H1 (cell line): ENCODE measurements around the gene PDE4B. TPM values are rescaled to one million over a fixed set of nuclear protein-coding genes. Genes with fewer than 3 reads are reported as not detected.

Experiments used
- CTCF ChIA-PET: fragments of 300-600 bp; sonication (Branson Sonifier 250); formaldehyde crosslinking; loops from one replicate; lab custom pipeline; 2021; ENCODE audit not compliant: partially characterized antibody; lab: Charles Lee
- POLR2A ChIA-PET: fragments of 300-600 bp; sonication (Branson Sonifier 250); formaldehyde crosslinking; loops from one replicate; lab custom pipeline; 2021; ENCODE audit warnings: inconsistent platforms; ENCODE audit not compliant: partially characterized antibody; lab: Charles Lee
- DNase-seq, 2 experiments: peaks; one replicate each; pipeline versions ENCODE4 v3.0.0 to v3.0.0-alpha.2; 2010 to 2022; ENCODE audit warnings: low spot score in 2 of 2, low read depth in 1 of 2, mixed read lengths in 1 of 2
- FAIRE-seq: peaks from 2 replicates; lab custom pipeline; 2011; peaks lifted over from hg19 to GRCh38; lab: Jason Lieb, UNC
- H2AFZ ChIP-seq: 2 replicates; pipeline ENCODE4 v1.8.1; 2012; ENCODE audit warnings: low read length, inconsistent platforms
- H2AK5ac ChIP-seq: 2 replicates; pipeline ENCODE4 v1.6.1; 2013; ENCODE audit warnings: low read depth, low read length
- H2BK120ac ChIP-seq: replicated peaks from 2 replicates; pipeline ENCODE3; 2013; ENCODE audit warnings: low read depth, low read length, inconsistent platforms
- H2BK12ac ChIP-seq: 2 replicates; pipeline ENCODE4 v1.6.1; 2013; ENCODE audit warnings: low read depth, low read length
- H2BK15ac ChIP-seq: 2 replicates; pipeline ENCODE4 v1.6.1; 2013; ENCODE audit warnings: low read length
- H2BK20ac ChIP-seq: 2 replicates; pipeline ENCODE4 v1.6.1; 2013; ENCODE audit warnings: low read length
- H2BK5ac ChIP-seq: 2 replicates; pipeline ENCODE4 v1.6.1; 2013; ENCODE audit warnings: low read depth, low read length
- H3K14ac ChIP-seq: 2 replicates; pipeline ENCODE4 v1.6.1; 2013; ENCODE audit warnings: inconsistent platforms; ENCODE audit not compliant: insufficient read length
- H3K18ac ChIP-seq: 2 replicates; pipeline ENCODE4 v1.6.1; 2013; ENCODE audit warnings: low read length; ENCODE audit errors: extremely low read depth
- H3K23ac ChIP-seq: 2 replicates; pipeline ENCODE4 v1.6.1; 2013; ENCODE audit warnings: inconsistent platforms; ENCODE audit not compliant: insufficient read length
- H3K23me2 ChIP-seq: 2 replicates; pipeline ENCODE4 v1.6.1; 2013; ENCODE audit warnings: low read depth, low read length
- H3K27ac ChIP-seq: 2 replicates; pipeline ENCODE4 v1.6.1; 2011; ENCODE audit warnings: low read depth, low read length, inconsistent platforms
- H3K27me3 ChIP-seq, 4 experiments: replicated peaks in 1 of 4; 1 replicate in 1 of 4; 2 replicates in 3 of 4; pipeline versions ENCODE4 v1.6.1 to v1.8.1; 2011 to 2013; ENCODE audit warnings: low read length in 3 of 4, mild to moderate bottlenecking in 3 of 4, inconsistent platforms in 2 of 4, mixed read lengths in 2 of 4, moderate library complexity in 1 of 4; ENCODE audit not compliant: control insufficient read depth in 3 of 4, insufficient read depth in 3 of 4; ENCODE audit errors: extremely low read depth in 1 of 4
- H3K36me3 ChIP-seq, 4 experiments: 2 replicates each; pipeline versions ENCODE4 v1.6.1 to v1.8.1; 2011 to 2013; ENCODE audit warnings: mild to moderate bottlenecking in 4 of 4, low read length in 3 of 4, moderate library complexity in 2 of 4, control low read depth in 1 of 4, inconsistent platforms in 1 of 4; ENCODE audit not compliant: insufficient read depth in 4 of 4, control insufficient read depth in 2 of 4
- H3K4ac ChIP-seq: replicated peaks from 2 replicates; pipeline ENCODE3; 2013; ENCODE audit warnings: low read length, low read depth, mixed read lengths, inconsistent platforms; ENCODE audit not compliant: insufficient read length
- H3K4me1 ChIP-seq, 4 experiments: replicated peaks in 1 of 4; 1 replicate in 1 of 4; 2 replicates in 3 of 4; pipeline versions ENCODE4 v1.6.1 to v1.8.1; 2011 to 2013; ENCODE audit warnings: low read length in 3 of 4, inconsistent platforms in 2 of 4, mixed read lengths in 1 of 4; ENCODE audit not compliant: insufficient read depth in 4 of 4, control insufficient read depth in 3 of 4
- H3K4me2 ChIP-seq, 2 experiments: 2 replicates each; pipeline versions ENCODE4 v1.6.1 to v1.8.1; 2011 to 2013; ENCODE audit warnings: low read depth in 2 of 2, low read length in 2 of 2, control low read depth in 1 of 2, inconsistent platforms in 1 of 2, mild to moderate bottlenecking in 1 of 2; ENCODE audit not compliant: insufficient read depth in 1 of 2
- H3K4me3 ChIP-seq, 4 experiments: fragments of 200-600, 300-600 bp in 1 of 4; sonication (generic), shearing (Covaris generic), sonication (Bioruptor Twin) in 1 of 4; 2 replicates each; pipeline versions ENCODE4 v1.5.1 to v1.8.1; 2011 to 2016; ENCODE audit warnings: low read length in 4 of 4, low read depth in 3 of 4, control low read depth in 2 of 4, inconsistent platforms in 2 of 4, mild to moderate bottlenecking in 2 of 4, mixed read lengths in 1 of 4, moderate library complexity in 1 of 4; ENCODE audit not compliant: insufficient read depth in 2 of 4; ENCODE audit errors: extremely low read depth in 1 of 4
- H3K56ac ChIP-seq: replicated peaks from 2 replicates; pipeline ENCODE3; 2013; ENCODE audit warnings: low read depth, mild to moderate bottlenecking, mixed read lengths, low read length, inconsistent platforms; ENCODE audit not compliant: insufficient read length
- H3K79me1 ChIP-seq: 2 replicates; pipeline ENCODE4 v1.6.1; 2013; ENCODE audit warnings: low read depth, low read length, control low read depth
- H3K79me2 ChIP-seq, 2 experiments: 2 replicates each; pipeline versions ENCODE4 v1.6.1 to v1.8.1; 2012 to 2013; ENCODE audit warnings: low read length in 2 of 2, mild to moderate bottlenecking in 2 of 2, inconsistent platforms in 1 of 2; ENCODE audit not compliant: insufficient read depth in 2 of 2, control insufficient read depth in 1 of 2
- H3K9ac ChIP-seq, 4 experiments: replicated peaks in 1 of 4; 1 replicate in 1 of 4; 2 replicates in 3 of 4; pipeline versions ENCODE4 v1.6.1 to v1.8.1; 2011 to 2013; ENCODE audit warnings: low read depth in 3 of 4, low read length in 3 of 4, control low read depth in 2 of 4, mild to moderate bottlenecking in 2 of 4, moderate library complexity in 2 of 4, inconsistent platforms in 1 of 4; ENCODE audit errors: extremely low read depth in 1 of 4
- H3K9me3 ChIP-seq, 2 experiments: 2 replicates each; pipeline versions ENCODE4 v1.6.1 to v1.8.1; 2012 to 2013; ENCODE audit warnings: mild to moderate bottlenecking in 2 of 2, moderate library complexity in 2 of 2, control low read depth in 1 of 2, inconsistent platforms in 1 of 2, low read depth in 1 of 2, low read length in 1 of 2, mixed read lengths in 1 of 2; ENCODE audit not compliant: insufficient read depth in 2 of 2
- H4K20me1 ChIP-seq, 2 experiments: replicated peaks in 1 of 2; 2 replicates each; pipeline versions ENCODE3 to v1.8.1; 2011 to 2013; ENCODE audit warnings: inconsistent platforms in 2 of 2, low read length in 2 of 2, mild to moderate bottlenecking in 1 of 2; ENCODE audit not compliant: insufficient read depth in 2 of 2, control insufficient read depth in 1 of 2
- H4K5ac ChIP-seq: 2 replicates; pipeline ENCODE4 v1.6.1; 2013; ENCODE audit warnings: low read length, low read depth, mixed read lengths, inconsistent platforms; ENCODE audit not compliant: insufficient read length
- H4K8ac ChIP-seq: 2 replicates; pipeline ENCODE4 v1.8.0; 2013; ENCODE audit warnings: mild to moderate bottlenecking, moderate library complexity, low read length, inconsistent platforms; ENCODE audit not compliant: insufficient read depth; ENCODE audit errors: extremely low read depth
- H4K91ac ChIP-seq: replicated peaks from 2 replicates; pipeline ENCODE3; 2013; ENCODE audit warnings: low read length, mixed read lengths, inconsistent platforms; ENCODE audit not compliant: insufficient read length
- CREB1 ChIP-seq: IDR thresholded peaks from 2 replicates; pipeline ENCODE4 v1.6.1; 2012; ENCODE audit warnings: inconsistent platforms
- CTCF ChIP-seq, 3 experiments: IDR thresholded peaks; 1 replicate in 2 of 3; 2 replicates in 1 of 3; pipeline versions ENCODE4 v1.5.1 to v1.6.1; 2011; ENCODE audit warnings: low read length in 3 of 3, mild to moderate bottlenecking in 3 of 3, inconsistent platforms in 2 of 3, low read depth in 1 of 3, moderate library complexity in 1 of 3; ENCODE audit not compliant: insufficient read depth in 1 of 3; ENCODE audit errors: control extremely low read depth in 1 of 3
- JUND ChIP-seq: IDR thresholded peaks from 2 replicates; pipeline ENCODE4 v1.6.1; 2011; ENCODE audit warnings: mild to moderate bottlenecking, improper control_type of control experiment, low read length
- MAFK ChIP-seq: IDR thresholded peaks from 2 replicates; pipeline ENCODE4 v1.6.1; 2012; ENCODE audit warnings: low read depth, mild to moderate bottlenecking, improper control_type of control experiment, low read length
- WGBS, 2 experiments: shearing (Covaris generic) in 1 of 2; methylation state at CpG; one replicate each; pipeline versions ENCODE4 v1.1.6 to v1.1.7; 2013 to 2015; ENCODE audit warnings: low lambda C conversion rate in 2 of 2, mixed read lengths in 2 of 2, inconsistent platforms in 1 of 2, low coverage in 1 of 2, missing lambda C conversion rate in 1 of 2; ENCODE audit not compliant: insufficient replicate concordance in 2 of 2, insufficient coverage in 1 of 2, insufficient read length in 1 of 2; ENCODE audit errors: extremely low coverage in 1 of 2, missing lambda C conversion rate in 1 of 2; 5-methylcytosine and 5-hydroxymethylcytosine counted together
- polyA plus RNA-seq, 7 experiments: library from polyadenylated mRNA; depleted of rRNA in 3 of 7; stranded (reverse) in 5 of 7; unstranded in 2 of 7; fragments of >200 nt in 5 of 7; fragments of 200-250 nt in 2 of 7; gene quantifications; 1 replicate in 5 of 7; 2 replicates in 1 of 7; 4 replicates in 1 of 7; pipeline versions ENCODE4 v1.2.1 to v1.2.3, GENCODE V29; 2011 to 2013; ENCODE audit warnings: missing spikeins in 2 of 7, mixed read lengths in 2 of 7
- total RNA-seq: library from RNA; stranded (reverse); fragmentation: NEBNext Ultra II Directional; extraction: Animal tissue kit (Norgen Biotek cat#: 25700); gene quantifications from 2 replicates; pipeline ENCODE4 v1.2.1, GENCODE V29; 2021

The PDE4B gene
- total and polyA plus RNA-seq, 2 of the 8 experiments (the other 6 are each of a cell fraction or from before 2014, with no cell fraction given): 5.0 to 15.1 TPM

- Histone ChIP-seq H3K4ac (no peak overlapping the region), H3K9ac (no peak overlapping the region), H2BK5ac (no peak overlapping the region), H2BK20ac (no peak overlapping the region), H3K79me1 (no peaks in the 10 kb centered on the region), H2AFZ (no peak overlapping the region), H4K5ac (no peak overlapping the region), H3K23me2 (no peaks in the 10 kb centered on the region; the same call in 1 of the 2 replicates), H3K4me1 (no peaks in the 10 kb centered on the region), H3K4me3 (no peak overlapping the region), H2BK15ac (no peak overlapping the region), H4K20me1 (no peaks in the 10 kb centered on the region), H3K18ac (no peak overlapping the region), H3K79me2 (no peaks in the 10 kb centered on the region), H3K36me3 (no peaks in the 10 kb centered on the region), H2AK5ac (no peak overlapping the region), H3K23ac (no peak overlapping the region), H3K56ac (no peak overlapping the region), H3K9me3 (no peaks in the 10 kb centered on the region), H4K91ac (no peak overlapping the region), H3K27me3 (no peaks in the 10 kb centered on the region), H4K8ac (no peak overlapping the region), H3K27ac (no peak overlapping the region), H2BK120ac (no peak overlapping the region), H3K14ac (no peak overlapping the region), H3K4me2 (no peak overlapping the region), H2BK12ac (no peak overlapping the region)
- WGBS, 2 experiments: 89% methylated on average over 2 of the region's 2 CpGs; no CpG with 5 or more reads in 1 of the 2 experiments
- DNase-seq (no peak), FAIRE-seq (no peak)
- CTCF ChIA-PET: no interaction called here
- POLR2A ChIA-PET: no interaction called here
- TF ChIP-seq CTCF (IDR thresholded peaks at IDR 0.05; ENCODE audit: control extremely low read depth in 1 of 3, insufficient read depth in 1 of 3, low read depth in 1 of 3, low read length in 3 of 3): no peak
- TF ChIP-seq CREB1: no peak
- TF ChIP-seq JUND: no peak
- no peak for TF ChIP-seq MAFK
Observed at GRCh38 chr1:66284746-66285145, 492.1 kb downstream of the PDE4B start.
